Femur (tissue), 1 donor: ENCODE measurements around the gene TSPOAP1.

Experiments
- DNase-seq: peaks from one replicate; pipeline ENCODE4 v3.0.0-alpha.2; 2017

Gene TSPOAP1

DNA sequence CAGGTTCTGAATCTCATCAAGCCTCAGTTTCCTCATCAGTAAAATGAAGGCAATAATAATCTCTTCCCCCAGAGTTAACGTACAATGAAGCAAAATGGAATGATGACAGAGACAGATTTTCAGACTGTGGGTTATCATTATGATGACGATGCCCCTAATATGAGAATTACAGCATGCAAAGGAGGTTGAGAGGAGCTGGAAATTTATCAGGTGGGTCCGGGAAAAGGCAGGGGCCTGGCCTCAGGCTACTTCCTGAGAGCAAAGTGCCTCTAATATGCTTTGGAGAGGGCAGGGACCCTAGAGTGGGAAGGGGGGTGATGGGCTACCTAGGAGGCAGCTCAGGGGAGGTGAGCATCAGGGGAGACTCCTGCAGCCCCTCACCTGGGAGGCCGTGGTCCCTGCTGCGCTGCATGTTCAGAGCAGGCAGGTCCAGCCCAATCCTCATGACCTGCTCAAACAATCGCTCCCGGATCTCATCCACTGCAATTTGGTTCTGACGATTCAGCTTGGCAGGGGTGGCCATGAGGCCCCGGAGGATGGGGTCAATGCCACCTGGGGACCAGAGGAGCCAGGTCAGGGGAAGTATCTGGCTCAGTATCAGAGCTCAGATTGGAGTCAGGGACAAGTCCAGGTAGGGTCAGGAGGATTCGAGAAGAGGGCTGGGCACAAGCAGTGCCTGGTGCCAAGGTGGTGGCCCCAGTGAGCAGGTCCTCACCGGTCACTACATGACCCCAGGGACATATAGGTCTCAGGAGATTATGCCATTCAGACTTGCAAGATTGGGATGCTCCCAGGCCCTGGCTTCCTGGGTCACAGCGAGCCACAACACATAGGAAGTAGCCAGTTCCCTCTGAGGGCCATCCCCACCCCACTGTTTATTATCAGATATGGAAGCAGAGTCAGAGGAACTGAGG is 56.0 kb downstream of the TSPOAP1 start:
- DNase-seq, result no peak

DNA sequence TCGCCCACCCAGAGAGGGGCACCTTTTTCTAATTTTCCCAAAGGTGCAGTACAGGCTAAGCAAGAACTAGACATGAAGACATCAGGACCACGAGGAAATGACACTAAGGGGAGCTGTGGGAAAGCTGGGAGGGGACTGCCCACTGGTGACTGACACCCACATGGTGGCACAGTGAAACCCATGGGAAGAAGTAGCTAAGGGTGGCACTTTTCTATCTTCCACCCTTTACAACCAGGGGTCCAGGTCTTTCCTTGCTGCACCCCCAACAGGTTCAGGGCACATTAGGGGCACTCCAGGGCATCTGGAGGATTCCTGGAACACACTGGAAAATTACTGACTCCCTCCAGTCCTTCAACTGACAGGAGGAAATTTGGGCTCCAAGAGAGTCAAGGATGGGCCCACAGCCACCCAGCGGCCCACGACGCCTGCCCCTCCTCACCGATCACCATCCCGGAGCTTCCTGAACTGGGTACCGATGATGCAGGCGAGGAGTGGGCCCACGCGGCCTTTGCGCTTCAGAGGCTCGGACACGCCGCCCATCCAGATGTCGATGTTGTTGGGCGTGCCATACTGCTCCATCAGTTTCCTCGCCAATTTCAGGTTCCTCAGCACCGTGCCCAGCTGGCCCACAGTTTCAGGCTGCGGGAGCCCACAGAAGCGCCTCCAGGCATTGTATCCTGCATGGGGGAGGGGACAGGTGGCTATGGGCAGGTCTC is 57.2 kb downstream of the TSPOAP1 start:
- DNase-seq, result no peak

DNA sequence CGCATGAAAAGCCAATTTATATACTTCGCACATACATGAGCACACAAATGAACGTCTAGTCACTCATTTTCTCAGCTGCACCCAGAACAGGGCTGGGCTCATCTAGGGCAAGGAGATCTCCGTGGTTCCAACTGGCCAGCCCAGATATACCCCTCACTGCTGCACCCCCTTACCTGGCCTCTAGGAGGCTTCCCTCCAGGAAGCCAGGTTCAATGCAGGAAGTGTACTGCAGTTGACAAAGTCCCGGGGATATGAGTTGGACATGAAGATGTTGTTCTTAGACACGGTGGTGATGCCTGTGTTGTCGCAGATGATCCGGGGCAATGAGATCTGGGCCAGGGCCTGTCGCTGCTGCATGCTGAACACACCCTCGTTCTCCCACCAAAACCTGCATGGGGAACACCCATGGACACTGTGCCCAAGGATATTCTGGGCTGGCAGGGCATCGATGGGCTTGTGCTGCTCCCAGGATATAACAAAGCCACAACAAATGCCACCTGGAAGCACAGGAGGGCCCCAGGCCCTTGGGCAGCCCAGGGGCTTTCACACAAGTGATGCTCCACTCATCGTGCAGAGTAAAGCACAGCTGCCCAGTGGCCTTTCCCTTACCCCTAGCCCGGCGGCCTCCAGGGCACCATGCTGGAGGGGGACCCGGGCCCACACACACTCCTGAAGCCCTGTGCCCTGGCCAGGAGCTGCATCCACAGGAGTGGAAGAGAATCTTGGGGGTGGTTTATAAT is 57.9 kb downstream of the TSPOAP1 start:
- no peak for DNase-seq

DNA sequence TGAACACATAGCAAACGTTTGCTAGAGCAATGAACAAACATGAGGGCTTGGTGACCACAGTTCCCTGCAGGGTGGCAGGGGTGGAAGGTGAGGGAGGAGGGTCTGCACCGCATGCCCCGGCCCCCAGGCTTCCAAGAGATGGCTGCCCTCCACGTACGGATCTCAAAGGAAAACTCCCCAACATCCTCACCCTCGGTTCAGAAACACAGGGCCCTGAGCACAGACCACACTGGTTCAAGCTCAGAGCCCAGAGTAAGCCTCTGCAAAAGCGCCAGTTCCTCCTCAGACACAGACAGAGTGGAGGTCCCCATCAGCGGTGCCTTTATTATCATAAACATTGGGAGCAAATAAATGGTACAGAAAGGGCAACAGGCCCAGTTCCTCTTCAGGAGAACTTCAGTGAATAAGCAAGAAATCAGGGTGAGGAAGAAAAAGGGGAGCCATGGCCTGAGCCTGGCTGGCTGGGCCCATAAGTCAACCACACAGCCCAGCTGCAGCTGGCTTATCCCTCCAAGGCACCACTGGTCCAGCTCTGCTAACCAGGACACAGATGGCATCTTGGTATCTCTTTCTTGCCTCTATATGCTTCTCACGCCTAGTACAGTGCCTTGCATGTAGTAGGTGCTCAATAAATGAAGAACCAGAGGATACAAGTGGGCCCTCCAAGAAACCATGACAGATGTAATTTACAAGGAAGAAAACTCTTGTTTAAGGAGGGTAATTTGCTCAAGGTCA is 58.9 kb downstream of the TSPOAP1 start:
- no peak for DNase-seq

DNA sequence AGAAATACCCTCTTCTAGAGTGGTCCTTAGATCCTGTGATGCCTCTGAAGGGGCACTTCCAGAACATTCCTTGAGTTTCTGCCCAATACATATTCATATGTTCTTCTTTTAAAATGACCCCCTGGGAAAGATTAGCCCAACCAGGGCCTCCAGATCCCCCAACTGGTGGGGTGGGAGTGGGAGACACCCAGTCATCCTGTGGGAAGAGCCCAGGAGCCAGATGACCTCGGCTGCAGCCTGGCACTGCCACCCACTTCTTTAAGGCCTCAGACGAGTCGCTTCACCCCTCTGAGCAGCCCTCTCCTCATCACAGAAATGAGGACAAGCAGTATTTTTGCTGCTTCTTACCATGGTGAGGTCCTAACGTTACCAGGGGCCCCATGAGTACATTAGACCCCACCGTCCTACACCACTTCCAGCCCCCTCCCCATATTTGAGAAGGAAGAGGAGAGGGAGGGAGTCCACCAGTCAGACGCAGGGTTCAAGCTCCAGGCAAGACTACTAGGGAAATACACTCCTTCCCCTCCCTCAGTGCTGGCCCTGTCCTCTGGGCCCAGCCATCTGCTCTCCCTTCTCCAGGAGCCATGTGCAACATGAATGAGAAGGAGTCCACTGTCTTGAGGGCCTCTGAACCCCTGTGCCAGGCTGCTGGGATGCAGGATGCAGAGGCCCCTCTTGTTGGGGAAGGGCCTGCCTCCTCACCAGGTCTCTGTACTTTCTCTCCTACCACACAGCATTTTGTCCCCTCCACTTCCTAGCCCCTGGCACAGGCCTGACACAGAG is 59.6 kb downstream of the TSPOAP1 start:
- DNase-seq, result no peak

DNA sequence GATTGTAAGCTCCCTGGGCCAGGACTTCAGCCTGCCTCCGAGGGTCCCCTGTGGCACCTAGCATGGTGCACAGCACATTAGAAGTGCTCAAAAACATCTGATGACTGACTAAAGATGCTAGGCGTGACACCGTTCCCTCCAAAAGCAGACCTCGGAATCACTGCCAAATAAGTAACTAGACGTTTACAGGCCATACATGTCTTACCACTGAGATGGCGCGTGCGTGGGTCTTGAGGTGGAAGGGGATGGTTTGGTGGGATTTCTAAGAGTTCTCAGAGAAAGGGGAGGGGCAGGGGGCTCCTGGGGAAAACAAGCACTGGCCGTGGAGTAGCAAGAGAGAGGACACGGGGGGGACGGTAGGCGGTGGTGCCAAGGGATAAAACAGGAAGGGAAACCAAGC is 60.3 kb downstream of the TSPOAP1 start:
- DNase-seq, result no peak

DNA sequence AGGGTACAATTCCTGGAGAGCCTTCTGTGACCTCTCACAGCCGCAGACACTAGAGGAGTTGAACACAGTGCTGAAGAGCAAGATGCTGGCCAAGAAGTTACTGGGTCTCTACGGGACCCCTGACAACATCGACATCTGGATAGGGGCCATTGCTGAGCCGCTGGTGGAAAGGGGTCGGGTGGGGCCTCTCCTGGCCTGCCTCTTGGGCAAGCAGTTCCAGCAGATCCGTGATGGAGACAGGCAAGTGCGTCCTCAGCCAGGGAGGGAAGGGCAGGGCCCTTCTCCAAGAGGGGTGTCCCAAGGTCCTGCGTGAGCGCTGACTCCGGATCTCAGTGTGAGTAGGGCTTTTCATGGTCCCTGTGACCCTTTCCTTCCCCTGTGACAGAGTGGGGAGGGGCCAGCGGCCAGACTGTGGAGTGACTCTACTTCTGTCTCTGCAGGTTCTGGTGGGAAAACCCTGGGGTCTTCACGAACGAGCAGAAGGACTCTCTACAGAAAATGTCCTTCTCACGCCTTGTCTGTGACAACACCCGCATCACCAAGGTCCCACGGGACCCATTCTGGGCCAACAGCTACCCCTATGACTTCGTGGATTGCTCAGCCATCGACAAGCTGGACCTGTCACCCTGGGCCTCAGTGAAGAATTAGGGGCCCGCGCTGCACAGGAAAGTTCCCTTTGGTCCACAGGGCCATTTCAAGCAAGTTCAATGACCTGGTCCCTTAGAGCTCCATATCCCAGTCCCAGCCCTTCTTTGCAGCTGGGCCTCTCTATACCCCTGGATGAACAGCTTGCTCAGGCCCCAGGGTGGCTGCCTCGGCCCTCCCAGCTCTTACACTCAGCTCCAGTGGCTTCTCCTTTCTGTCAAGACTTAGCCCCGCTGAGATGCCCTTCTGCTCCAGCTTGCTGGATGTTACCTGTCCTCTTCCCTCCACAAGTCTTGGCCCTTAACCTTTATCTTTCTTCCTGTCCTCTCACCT is 61.0 kb downstream of the TSPOAP1 start:
- DNase-seq, result no peak

DNA sequence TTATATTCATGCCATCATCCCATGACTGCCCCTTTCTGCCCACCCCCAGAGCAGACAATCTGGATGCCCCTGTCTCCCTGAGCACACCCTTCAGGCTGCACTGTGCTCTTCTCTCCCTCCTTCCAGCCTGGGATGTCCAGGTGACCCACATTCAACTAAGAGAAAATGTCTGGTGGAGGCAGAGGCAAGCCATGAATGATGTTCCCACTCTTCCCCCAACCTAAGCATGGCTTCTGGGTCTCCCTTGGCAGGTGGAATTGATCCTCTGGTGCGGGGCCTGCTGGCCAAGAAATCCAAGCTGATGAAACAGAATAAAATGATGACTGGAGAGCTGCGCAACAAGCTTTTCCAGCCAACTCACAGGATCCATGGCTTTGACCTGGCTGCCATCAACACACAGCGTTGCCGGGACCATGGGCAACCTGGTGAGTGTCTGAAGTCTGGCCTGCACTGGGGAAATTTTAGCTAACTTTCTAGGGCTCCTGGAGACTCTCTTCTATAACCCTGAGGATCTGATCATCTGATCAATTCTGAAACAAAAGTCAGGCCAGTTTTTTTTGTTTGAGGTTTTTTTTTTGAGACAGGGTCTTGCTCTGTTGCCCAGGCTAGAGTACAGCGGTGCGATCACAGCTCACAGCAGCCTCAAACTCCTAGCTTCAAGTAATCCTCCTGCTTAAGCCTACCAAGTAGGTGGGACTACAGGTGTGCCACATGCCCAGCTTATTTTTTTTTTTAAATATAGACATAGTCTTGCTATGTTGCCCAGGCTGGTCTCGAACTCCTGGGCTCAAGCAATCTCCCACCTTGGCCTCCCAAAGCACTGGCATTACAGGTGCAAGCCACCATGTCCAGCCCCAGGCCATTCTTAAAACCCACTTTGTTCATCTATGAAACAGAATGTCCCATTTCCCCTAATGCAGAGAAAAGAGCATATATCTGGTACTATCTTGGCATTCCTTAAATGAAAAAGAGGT is 62.4 kb downstream of the TSPOAP1 start:
- no peak for DNase-seq

DNA sequence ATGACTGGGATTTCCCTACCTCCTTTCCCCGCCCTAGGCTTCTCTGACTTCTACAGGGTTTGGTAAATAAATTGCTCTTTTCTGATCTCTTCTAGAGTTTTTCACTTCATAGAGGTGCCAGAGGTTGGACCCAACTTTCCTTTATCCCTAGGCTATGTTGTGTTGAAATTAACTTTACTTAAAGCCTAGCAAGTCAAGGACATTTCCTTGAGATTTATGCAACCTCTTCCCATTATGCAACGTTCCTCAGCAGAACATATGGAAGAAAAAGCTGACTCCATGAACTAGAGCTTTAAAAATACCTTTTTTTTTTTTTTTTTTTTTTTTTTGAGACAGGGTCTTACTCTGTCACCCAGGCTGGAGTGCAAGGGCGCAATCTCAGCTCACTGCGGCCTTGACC is 63.3 kb downstream of the TSPOAP1 start:
- no peak for DNase-seq

DNA sequence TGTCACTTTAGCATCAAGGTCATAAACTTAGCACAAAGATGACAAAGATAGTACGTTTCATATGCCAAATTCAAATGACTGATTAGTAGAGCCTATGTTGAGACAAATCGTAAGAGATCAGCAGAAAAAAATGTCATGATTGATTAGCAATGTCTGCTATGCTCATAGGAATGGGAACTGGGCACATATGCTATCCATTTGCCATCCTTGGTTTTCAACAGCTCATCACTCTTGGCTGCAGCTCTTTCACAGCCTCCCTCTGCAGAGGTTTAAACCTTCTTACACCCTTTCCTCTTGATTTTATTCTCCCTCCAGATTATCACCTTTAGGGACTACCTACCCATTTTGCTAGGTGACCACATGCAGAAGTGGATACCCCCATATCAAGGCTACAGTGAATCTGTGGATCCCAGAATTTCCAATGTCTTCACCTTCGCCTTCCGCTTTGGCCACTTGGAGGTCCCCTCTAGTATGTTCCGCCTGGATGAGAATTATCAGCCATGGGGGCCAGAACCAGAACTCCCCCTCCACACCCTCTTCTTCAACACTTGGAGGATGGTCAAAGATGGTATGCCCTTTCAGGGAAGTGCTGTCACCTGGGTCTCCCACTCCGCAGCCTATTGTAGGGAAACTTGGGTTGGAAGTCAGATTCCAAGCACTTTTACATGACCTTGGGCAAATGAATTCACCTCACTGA is 64.0 kb downstream of the TSPOAP1 start:
- no peak for DNase-seq

DNA sequence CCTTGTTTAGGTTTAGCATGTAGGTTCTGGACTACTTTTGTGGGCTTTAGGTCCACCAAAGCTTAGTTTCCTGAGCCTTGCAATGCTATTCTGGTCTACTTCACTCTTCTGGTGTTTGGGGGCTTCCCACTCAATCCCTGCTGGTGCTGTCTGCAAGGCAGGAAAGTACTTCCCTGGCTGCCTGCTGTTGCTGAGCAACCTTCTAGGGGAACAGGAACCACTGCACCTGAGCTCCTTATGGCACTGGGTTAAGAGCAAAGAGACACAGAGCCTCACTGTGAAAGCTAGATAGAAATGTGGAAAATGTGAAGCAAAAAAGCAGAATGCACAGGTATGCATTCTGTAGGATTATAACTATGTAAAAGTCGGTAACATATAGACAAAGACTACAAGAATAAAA is 64.8 kb downstream of the TSPOAP1 start:
- no peak for DNase-seq

DNA sequence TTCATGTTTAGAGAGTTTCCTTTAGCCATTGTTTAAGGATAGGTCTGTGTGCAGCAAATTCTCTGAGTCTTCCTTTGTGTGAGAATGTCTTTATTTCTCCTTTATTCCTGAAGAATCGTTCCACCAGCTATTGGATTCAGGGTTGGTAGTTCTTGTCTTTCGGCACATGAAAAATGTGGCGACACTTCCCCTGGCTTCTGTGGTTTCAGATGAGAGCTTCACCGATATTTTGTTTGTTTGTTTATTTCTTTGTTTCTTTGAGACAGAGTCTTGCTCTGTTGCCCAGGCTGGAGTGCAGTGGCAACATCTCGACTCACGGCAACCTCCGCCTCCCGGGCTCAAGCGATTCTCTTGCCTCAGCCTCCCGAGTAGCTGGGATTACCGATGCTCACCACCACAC is 66.4 kb downstream of the TSPOAP1 start:
- no peak for DNase-seq

DNA sequence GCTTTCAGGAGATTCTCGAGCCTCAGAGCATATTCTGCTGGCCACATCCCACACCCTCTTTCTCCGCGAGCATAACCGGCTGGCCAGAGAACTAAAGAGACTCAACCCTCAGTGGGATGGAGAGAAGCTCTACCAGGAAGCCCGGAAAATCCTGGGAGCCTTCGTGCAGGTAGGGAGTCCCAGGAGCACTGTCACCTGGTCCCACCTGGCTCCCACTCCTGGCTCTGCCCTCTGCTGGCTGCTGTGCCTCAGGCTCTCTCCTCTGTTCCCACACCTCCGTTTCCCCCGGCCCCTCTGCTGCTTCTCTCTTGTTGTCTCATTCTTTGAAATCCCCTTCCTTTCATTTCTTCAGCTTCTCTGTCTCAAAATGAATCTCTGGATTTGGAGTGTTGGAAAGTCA is 73.8 kb downstream of the TSPOAP1 start:
- no peak for DNase-seq

DNA sequence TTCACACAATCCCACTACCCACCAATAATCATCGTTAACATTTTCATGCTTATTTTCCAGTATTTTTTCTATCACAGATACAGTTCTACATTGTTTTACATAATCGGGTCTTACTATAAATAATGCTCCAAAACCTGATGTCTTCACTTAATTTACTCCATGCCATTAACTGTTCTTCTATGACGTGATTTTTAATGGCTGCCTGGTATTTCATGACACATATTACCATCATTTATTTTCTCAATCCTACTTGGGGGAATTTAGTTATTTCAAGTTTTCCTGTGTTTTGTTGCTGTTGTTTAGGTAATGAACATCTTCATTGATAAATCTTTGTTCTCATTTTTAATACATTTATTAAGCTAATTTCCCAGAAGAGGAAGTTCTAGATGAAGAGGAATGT is 75.5 kb downstream of the TSPOAP1 start:
- no peak for DNase-seq

DNA sequence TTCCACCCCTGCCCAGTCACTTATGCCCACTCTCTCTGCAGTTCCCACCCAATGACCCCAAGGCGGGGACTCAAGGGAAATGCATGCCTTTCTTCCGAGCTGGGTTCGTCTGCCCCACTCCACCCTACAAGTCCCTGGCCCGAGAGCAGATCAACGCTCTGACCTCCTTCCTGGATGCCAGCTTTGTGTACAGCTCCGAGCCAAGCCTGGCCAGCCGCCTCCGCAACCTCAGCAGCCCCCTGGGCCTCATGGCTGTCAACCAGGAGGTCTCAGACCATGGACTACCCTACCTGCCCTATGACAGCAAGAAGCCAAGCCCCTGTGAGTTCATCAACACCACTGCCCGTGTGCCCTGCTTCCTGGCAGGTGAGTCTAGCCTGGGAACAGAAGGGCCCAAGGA is 76.5 kb downstream of the TSPOAP1 start:
- no peak for DNase-seq
